ENCODE data around the gene KLHL3. TPM values are rescaled to one million over a fixed set of nuclear protein-coding genes. Genes with fewer than 3 reads are reported as not detected.

KLHL3 gene
- polyA plus RNA-seq, 5 donors = 19.5 to 37.0 (median 27.2) TPM

- DNase-seq = no peak
These were observed 153.7 kb downstream of the KLHL3 start for GRCh38 chr5:137582218-137582617.

GRCh38 chr5:137581776-137582175, 154.1 kb downstream of the KLHL3 start:
- no peak for DNase-seq

GRCh38 chr5:137580030-137580429, 155.9 kb downstream of the KLHL3 start:
- no peak for DNase-seq

- DNase-seq = no peak
These were observed 160.0 kb downstream of the KLHL3 start for GRCh38 chr5:137575847-137576246.

- DNase-seq = no peak
These were observed 160.7 kb downstream of the KLHL3 start for GRCh38 chr5:137575211-137575610.

- no peak for DNase-seq
These were observed 162.5 kb downstream of the KLHL3 start for GRCh38 chr5:137573376-137573775.

- no peak for DNase-seq
These were observed 163.7 kb downstream of the KLHL3 start for GRCh38 chr5:137572042-137572695.

- DNase-seq = no peak
These were observed 165.8 kb downstream of the KLHL3 start for GRCh38 chr5:137570070-137570469.

Other genes starting within 250 kb of the KLHL3 start
- gene SPOCK1, start 236.8 kb downstream of the KLHL3 start, polyA plus RNA-seq (ENCODE audit: insufficient read depth in 1 of 5, insufficient read length in 5 of 5, low replicate concordance in 1 of 5) = 1 to 10 TPM in 1 of 5 donors, under 1 TPM in 4; 0.43 to 1.4 (median 0.55) TPM
- gene HNRNPA0, start 18.3 kb upstream of the KLHL3 start, polyA plus RNA-seq (ENCODE audit: insufficient read depth in 1 of 5, insufficient read length in 5 of 5, low replicate concordance in 1 of 5) = 10 to 100 TPM; 61.8 to 82.3 (median 73.1) TPM
- 1 to 10 TPM in 4 of 5 donors, under 1 TPM in 1; 0.90 to 8.3 (median 1.2) TPM for gene MYOT, start 131.8 kb upstream of the KLHL3 start, polyA plus RNA-seq (ENCODE audit: insufficient read depth in 1 of 5, insufficient read length in 5 of 5, low replicate concordance in 1 of 5)
- under 1 TPM; 0.28 to 0.51 (median 0.38) TPM for gene PKD2L2, start 153.4 kb upstream of the KLHL3 start, polyA plus RNA-seq (ENCODE audit: insufficient read depth in 1 of 5, insufficient read length in 5 of 5, low replicate concordance in 1 of 5)

All from right lung (tissue), 5 donors.